ENCODE measurements around the gene KLLN. TPM values are rescaled to one million over a fixed set of nuclear protein-coding genes. Genes with fewer than 3 reads are reported as not detected.
"Not testable (repeated sequence)": the region's sequence is repeated elsewhere in the genome, so short reads cannot be mapped to it uniquely, and the experiment has no call there.

Gene KLLN
- total RNA-seq, 4 donors from 2014 or later: 0.60 to 1.9 (median 1.0) TPM

DNA sequence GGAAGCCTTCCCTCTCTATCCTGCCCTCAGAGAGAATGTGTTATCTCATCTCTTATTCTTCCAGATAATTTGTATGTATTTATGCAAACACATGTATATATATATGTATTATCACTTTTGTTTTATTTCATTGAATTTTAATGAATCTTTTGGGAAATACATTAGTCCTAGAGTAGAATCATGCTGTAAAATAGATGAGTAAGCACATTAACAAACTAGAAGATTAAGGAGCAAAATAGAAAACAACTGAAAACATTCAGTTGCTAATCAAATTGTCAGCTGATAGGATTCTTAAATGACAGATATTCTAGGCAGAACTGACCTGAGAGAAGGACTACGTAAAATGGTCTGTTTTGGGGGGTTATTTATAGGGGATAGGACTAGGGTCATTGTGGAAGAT lies 11.2 kb downstream of the KLLN start:
- TF ChIP-seq, protein P1, sequence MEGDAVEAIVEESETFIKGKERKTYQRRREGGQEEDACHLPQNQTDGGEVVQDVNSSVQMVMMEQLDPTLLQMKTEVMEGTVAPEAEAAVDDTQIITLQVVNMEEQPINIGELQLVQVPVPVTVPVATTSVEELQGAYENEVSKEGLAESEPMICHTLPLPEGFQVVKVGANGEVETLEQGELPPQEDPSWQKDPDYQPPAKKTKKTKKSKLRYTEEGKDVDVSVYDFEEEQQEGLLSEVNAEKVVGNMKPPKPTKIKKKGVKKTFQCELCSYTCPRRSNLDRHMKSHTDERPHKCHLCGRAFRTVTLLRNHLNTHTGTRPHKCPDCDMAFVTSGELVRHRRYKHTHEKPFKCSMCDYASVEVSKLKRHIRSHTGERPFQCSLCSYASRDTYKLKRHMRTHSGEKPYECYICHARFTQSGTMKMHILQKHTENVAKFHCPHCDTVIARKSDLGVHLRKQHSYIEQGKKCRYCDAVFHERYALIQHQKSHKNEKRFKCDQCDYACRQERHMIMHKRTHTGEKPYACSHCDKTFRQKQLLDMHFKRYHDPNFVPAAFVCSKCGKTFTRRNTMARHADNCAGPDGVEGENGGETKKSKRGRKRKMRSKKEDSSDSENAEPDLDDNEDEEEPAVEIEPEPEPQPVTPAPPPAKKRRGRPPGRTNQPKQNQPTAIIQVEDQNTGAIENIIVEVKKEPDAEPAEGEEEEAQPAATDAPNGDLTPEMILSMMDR (IDR thresholded peaks at IDR 0.05): no peak
- ATAC-seq (ENCODE audit: low FRiP score) (no peak), DNase-seq (ENCODE audit: low spot score) (no peak)

DNA sequence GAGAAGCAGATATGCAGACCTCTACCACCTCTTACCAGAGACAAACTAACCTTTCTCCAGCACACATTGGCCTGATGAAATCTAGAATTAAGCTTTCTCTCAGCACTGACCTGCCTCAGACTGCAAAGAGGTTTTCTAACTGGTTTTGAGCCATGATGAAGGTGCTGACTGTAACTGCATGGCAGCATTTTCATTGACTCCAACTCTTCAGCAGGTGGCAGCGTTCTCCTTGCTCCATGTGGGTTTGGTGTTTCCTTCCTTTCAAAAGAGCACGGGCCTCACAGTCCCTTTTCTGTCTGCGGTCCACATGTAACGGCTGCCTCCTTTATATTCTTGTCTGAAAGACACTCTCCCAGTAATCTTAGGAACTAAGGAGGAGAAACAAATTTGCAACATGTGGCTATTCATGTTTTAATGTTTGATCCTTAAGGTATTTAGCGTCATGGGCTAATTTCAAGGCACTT lies 12.6 kb downstream of the KLLN start:
- TF ChIP-seq, protein P1 (IDR thresholded peaks at IDR 0.05): peak in 1 of 3 donors; percentile 15
- peak; percentile 57 for ATAC-seq (ENCODE audit: low FRiP score)
- DNase-seq (ENCODE audit: low spot score): no peak

DNA sequence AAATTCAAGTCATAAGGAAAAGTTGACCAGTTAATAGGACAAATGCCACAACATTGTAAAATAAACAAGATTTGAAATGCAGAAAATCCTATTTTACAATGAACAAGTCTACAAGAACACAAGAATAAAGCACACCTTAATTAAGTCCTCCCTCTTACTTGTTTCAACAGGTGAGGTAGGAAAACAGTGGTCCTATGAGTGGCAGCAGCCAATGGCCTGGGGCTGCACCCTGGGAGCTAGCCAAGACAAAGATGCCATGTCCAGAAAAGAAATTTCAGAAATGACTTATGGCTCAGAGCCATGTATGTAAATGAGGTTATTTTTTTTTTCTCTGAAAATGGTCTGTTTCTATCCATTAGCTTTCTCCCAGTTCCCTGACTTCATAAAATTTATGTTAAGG lies 14.3 kb downstream of the KLLN start:
- no peak for ATAC-seq (ENCODE audit: low FRiP score)
- TF ChIP-seq, protein P1 (IDR thresholded peaks at IDR 0.05): no peak
- no peak for DNase-seq (ENCODE audit: low spot score)

DNA sequence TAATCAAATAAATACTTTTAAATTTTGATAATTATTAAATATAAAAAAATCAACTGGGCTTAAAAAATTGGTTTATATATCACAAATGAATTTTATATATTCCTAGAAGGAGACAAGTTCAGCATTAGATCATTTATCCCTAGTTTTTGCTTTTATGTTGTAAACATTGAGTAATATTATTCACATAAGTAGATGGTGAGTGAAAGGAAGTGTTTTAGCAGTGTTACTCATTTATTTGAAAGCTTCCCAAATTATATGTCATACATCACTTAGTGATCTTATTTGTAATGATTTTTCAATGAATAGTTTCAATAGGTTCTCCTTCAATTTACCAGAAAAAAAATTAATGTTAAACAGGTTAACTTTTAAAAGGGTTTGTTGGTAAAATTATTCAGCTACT lies 15.8 kb downstream of the KLLN start:
- DNase-seq (ENCODE audit: low spot score): no peak
- no peak for ATAC-seq (ENCODE audit: low FRiP score)
- TF ChIP-seq, protein P1 (IDR thresholded peaks at IDR 0.05): no peak

DNA sequence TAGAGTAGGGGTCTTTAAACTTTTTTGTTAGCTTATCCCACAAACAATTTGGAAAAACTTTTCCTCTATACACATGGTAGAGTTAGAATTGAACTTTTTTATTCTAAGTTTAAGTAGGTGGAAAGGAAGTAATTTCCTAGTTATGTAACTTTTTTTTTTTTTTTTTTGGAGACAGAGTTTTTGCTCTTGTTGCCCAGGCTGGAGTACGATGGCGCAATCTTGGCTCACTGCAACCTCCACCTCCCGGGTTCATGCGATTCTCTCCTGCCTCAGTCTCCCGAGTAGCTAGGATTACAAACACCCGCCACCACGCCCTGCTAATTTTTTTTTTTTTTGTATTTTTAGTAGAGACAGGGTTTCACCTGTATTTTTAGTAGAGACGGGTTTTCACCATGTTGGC lies 16.6 kb downstream of the KLLN start:
- DNase-seq (ENCODE audit: low spot score); ATAC-seq (ENCODE audit: low FRiP score): not testable (repeated sequence)

DNA sequence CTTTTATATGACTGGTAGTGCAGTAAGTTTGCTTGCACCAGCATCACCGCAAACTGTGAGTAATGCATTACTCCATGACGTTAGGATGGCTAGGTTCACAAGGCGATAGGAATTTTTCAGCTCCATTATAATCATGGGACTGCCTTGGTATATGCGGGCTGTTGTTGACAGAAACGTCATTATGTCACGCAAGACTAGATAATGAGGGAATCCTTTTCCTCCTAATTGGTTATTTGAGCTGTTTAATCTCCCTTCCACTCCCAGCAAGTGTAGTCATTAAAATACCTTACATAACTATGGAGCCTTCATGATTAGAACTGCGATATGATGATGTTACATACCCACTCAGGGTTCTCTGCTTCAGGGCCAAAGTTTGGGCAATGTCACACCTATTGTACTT lies 17.3 kb downstream of the KLLN start:
- ATAC-seq (ENCODE audit: low FRiP score) (no peak), DNase-seq (ENCODE audit: low spot score) (no peak)

DNA sequence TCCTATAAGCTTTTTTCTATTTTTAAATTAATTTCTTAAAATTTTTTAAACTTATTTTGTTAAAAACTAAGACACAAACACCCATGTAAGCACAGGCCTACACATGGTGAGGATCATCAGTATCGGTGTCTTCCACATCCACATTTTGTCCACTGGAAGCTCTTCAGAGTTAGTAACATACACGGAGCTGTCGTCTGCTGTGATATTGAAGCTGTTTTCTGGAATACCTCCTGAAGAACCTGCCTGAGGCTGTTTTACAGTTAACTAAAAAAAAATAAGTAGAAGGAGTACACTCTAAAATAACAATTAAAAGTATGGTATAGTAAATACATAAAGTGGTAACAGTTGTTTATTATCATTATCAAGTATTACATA lies 17.7 kb downstream of the KLLN start:
- ATAC-seq (ENCODE audit: low FRiP score): no peak
- DNase-seq (ENCODE audit: low spot score): no peak
- TF ChIP-seq, protein P1 (IDR thresholded peaks at IDR 0.05): no peak

More for the DNA sequence above, 17.3 kb downstream of the KLLN start:
- TF ChIP-seq, protein P1 (IDR thresholded peaks at IDR 0.05): no peak

All from omental fat pad (tissue), 4 donors.